DMS53 (cell line): Measurements from ENCODE around the gene PTPRN2.
"Not testable (repeated sequence)": the region's sequence is repeated elsewhere in the genome, so short reads cannot be mapped to it uniquely, and the experiment has no call there.

Experiments
- DNase-seq: peaks from one replicate; lab custom pipeline; 2025; lab: John Stamatoyannopoulos, UW

The PTPRN2 gene

DNA sequence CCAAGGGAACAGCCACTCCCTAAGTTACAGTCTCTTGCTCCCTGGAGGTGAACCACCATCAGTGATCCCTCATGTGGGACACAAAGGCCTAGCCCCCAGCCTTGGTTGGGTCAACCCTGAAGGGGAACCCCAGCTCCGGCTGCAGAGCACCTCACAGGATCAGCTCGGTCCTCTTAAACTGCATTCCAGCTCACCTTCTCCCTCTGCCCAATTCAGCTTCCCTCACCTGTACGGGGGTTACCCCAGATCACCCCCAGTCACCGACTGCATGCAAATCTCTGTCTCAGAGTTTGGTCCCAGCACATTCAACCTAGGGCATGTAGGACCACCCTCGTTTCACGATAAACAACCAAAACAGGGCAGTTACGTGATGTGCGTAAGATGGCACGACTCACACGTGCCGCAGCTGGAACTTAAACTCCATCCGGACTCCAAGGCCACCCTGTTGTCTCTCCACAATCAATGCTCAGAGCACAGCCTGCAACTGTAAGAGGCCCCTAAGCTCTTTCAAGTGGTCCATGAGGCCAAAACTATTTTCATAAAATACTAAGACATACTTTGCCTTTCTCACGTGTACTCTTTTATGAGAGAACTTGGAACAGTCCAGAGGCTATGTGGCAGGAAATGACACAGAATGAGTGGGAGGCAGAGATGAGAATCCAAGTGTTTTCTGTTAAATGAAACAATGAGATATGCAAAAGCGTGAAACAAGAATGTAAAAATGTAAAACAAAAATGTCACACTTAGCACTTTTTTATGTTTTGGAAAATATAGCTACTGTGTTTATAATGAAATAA lies 285.2 kb downstream of the PTPRN2 start:
- no peak for DNase-seq

DNA sequence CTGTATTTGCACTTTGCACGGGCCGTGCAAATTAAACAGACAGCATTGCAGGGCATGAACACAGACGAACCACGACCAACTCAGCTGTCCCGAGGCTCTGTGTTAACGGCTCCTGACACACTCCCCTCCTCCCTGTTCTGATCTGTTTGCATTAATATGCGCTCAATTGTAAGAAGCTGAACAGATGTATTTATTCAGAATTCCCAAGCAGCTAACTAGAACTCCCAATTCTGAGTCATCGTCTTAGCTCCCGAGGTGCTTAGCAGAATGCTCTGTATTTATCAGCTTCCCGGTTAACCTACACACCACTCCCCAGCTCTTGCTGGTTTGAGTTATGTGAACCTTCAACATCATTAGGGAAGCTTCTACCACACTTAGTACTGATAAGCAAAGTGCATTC lies 286.4 kb downstream of the PTPRN2 start:
- DNase-seq, result no peak

DNA sequence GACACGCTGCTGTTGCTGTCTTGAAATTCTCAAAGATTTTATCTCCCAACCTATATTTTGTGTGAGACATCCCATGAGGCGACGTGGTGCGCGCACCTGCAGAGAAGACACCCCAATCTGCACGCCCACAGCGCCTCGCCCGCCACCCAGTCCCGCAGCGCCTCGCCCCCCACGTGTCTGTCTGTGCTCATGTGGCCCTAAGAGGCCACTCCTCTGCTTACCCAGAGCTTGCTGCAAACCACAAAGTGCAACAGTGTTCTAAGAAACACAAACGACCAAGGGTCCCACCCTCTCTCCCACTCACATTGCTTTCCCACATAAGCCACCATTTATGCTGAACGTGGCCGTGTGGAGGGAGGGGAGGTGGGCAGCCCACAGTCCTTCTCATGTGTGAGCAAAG lies 287.2 kb downstream of the PTPRN2 start:
- DNase-seq, result no peak

DNA sequence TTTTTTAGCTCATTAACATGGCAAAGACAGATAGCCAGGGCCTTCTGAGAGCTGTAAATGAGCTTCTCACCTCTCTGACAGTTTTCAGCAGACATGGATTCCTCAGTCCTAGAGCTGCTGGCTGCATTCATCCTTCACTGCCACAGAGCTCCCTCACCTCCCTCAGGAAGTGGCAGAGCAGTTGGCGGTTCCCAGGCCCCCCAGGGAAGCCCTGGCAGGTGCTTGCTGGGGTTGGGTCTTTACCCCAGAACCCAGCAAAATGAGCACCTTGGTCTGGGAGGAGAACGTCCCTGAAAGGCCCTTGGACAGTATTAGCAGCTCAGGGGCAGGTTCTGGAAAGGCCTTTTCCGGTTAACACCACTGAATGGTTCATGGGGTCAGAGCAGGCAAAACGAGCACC lies 288.0 kb downstream of the PTPRN2 start:
- DNase-seq, result no peak

DNA sequence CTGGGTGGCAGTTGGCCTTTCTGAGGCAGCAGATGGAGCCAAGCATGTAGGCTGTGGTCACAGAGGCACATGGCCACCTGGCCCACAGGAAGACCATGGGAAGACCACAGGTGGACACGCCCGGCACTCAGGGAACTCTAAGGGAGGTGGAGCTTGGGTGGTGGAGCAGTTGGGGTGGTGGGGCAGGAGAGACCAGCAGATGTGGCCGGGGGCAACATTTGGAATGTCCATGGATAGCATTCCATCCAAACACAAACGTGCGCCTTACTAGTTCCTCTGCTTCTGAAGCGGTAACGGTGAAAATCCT lies 290.9 kb downstream of the PTPRN2 start:
- no peak for DNase-seq

DNA sequence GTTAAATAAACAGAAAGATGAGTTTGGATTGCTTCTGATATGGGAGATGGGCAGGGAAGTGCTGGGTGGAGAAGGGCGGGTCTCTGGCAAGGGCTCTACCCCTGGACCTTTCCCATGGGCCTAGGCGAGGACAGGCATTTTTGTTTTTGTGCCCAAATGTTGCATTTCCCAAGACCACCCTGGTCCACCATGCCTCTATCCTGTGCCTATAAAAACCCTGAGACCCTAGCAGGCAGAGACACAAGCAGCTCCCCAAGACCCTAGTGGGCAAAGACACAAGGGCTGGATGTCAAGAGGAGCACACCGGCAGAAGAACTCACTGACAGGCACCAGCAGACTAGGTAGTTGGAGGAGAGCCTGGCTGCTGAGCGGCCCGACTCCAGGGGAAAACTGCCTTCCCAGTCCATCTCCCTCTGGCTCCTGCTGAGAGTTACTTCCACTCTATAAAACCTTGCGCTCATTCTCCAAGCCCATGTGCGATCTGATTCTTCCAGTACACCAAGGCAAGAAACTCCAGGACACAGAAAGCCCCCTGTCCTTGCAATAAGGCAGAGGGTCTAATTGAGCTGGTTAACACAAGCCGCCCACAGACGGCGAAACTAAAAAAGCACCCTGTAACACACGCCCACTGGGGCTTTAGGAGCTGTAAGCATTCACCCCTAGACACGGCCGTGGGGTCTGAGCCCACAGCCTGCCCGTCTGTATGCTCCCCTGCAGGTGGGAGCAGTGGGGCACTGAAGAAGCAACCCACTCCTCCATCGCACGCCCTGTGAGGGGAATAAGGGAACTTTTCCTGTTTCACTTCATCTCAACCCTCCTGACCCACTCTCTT lies 291.4 kb downstream of the PTPRN2 start:
- DNase-seq, result no peak

DNA sequence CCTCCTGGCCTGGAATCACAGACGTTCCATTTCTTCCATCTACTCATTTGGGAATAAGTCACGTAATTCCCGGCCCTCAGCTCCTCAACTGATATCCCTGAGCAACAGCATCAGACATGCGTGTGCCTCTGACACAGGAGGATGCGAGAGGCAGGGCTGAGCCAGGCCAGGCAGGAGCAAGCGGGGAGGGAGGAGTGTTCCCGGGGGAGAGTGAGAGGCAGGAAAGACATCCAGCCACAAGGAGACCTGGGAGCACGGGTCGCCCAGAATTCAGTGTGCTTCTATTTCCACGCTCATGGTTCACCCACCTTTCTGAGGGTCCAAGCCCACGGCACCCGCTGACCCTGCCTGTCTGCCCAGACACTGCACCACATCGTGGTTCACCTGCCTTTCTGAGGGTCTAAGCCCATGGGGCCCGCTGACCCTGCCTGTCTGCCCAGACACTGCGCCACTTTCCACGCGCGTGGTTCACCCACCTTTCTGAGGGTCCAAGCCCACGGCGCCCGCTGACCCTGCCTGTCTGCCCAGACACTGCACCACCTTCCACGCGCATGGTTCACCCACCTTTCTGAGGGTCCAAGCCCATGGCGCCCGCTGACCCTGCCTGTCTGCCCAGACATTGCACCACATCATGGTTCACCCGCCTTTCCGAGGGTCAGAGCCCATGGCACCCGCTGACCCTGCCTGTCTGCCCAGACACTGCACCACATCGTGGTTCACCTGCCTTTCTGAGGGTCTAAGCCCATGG lies 293.0 kb downstream of the PTPRN2 start:
- not testable (repeated sequence) for DNase-seq

DNA sequence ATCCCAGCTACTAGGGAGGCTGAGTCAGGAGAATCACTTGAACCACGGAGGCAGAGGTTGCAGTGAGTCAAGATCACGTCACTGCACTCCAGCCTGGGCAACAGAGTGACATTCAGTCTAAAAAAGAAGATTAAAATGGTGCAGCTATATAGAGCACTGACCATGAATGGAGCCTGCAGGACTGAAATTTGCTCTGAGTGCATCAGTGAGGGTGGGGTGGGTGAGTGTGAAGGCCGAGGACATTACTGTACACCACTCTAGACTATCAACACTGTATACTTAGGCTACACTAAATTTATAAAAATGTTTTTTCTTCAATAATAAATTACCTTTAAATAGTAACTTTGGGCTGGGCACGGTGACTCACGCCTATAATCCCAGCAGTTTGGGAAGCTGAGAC lies 294.7 kb downstream of the PTPRN2 start:
- no peak for DNase-seq

DNA sequence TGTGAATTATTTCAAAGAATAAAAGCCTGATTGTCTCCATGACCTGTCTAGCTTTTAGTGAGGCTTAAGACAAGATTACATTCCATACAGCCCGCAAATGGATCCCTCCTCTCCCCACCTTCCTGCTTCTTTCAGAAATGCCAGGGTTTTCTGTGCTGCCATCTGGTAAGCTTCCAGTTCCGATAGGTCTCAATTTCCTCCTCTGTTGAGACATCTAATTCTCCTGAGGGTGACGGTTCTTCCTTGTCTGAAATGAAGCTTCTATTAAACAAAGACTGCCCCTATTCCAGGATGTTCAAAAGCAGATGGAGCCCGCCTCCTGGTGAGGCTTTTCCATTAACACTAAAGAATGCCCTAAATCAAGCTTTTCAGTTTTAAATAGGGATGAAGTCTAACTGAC lies 295.6 kb downstream of the PTPRN2 start:
- DNase-seq, result no peak

DNA sequence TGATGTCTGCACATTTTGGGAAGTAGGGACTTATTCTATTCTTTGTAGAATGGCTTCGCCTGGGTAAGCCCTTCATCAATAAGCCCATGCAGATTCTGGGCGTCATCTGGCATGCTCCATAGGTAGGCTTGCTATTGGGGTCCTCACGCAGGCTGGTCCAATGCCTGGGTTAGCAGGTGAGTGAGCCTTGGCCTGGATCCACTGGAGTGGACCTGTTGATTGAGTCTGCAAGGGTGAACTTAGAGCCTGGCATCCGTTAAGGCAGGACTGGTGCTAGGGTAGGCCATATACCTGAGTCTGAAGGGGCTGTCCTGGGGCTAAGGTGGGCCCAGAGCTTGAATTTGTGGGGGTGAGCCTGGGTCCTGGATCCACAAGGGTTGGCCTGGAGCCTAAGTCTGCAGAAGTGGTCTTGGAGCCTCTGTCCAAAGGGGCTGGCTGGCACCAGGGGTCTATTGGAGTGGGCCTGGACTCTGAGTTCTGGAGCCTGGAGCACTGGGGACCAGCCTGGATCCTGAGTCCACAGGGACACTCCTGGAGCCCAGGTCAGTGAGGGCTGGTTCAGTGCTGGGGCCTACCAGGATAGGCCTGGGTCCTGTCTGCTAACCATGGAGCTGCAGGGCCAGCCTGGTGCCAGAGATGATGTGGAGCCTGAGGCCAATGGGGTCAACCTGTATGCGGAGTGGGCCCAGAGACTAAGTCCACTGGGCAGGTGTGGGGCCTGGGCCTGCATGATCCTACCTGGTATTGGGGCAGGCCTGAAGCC lies 297.7 kb downstream of the PTPRN2 start:
- DNase-seq, result no peak

DNA sequence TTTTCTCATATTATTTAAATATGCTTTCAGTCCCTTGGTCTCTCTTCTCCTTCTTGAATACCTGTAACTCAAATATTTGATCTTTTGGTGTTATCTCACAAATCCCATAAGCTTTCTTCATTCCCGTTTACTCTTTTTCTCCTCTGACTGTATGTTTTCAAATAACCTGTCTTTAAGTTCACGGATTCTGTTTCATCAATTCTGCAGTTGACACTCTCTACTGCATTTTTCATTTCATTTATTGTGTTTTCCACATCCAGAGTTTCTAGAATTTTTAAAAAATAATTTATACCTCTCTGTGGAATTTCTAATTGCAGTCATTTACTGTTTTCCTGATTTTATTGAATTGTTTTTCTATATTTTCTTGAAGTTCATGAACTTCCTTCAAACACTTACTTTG lies 298.4 kb downstream of the PTPRN2 start:
- DNase-seq, result no peak

DNA sequence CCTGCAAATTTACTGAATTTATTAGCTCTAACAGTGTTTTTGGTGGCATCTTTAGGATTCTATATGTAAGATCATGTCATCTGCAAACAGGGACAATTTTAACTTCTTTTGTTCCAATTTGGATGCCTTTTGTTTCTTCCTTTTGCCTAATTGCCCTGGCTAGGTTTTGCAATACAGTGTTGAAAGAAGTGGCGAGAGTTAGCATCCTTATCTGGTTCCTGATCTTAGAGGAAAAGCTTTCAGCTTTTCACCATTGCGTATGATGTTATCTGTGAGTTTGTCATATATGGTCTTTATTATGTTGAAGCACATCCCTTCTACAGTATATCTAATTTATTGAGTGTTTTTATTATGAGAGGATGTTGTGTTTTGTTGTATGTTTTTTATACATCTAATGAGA lies 301.4 kb downstream of the PTPRN2 start:
- DNase-seq, result no peak

DNA sequence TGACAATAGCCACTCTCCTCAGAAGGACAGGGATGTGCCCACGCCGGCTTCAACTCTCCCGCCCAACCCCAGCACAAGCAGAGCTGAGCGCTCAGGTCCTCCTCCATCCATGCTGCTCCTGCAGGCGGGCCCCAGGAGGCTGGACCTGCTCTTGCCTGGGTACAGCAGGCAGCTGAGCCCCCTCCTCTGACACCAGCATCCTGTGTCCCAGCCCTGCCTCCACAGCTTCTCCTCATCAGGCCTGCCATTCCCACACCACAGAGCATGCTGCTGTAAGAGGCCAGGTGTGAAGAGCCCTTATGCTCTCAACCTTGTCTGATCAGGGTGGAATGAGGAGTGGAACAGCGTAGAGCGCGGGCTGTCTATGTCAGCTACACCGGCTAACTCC lies 302.2 kb downstream of the PTPRN2 start:
- no peak for DNase-seq

DNA sequence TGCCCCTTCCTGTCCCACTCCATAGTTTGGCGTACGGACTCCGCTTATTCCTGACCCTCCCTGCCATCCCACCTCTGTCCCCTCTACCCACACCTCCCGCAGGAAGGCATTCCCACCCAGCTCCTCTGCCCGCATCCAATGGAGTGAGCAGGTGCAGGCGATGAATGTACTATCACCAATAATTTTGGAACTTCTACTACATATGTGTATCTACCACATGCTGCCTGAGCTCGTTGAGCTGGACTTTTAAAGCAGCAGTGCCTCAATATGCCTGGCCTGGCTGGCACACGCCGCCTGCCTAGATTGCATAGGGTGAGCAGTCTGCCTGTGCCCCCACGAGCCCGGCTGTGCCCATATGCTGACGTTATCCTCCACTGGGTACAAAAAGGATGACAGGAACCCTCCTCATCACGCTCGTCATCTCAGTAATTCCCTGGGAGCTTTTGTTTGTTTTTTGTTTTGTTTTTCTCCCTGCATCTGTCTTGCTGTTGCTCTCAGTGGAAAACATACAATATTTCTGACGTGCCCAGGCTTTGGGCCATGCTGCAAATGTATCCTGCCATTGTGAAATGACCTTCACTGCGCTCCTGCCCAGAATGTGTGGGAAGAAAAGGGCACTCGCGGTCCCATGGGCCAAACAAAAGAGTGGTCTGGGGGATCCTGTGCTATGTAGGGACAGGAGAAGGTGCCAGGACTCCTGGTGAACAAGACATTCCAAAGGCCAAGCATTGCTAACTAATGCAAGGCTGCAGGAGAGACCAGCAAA lies 302.8 kb downstream of the PTPRN2 start:
- DNase-seq, result no peak

DNA sequence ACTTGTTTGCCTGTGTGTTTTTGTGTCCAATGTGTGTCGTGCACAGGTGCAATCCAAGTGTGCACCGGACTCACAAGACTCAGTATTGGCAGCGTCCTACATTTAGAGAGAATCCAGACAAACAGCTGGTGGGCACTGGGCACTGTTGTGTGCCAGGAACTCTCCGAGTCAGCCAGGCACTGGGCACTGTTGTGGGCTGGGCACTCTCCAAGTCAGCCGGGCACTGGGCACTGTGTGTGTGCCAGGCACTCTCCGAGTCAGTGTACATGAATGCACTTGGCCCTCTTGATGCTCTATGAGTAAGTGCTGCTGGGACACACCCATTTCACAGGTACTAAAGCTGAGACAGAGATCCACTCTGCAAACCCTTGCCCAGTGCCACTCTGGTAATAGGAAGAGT lies 303.5 kb downstream of the PTPRN2 start:
- DNase-seq, result no peak

DNA sequence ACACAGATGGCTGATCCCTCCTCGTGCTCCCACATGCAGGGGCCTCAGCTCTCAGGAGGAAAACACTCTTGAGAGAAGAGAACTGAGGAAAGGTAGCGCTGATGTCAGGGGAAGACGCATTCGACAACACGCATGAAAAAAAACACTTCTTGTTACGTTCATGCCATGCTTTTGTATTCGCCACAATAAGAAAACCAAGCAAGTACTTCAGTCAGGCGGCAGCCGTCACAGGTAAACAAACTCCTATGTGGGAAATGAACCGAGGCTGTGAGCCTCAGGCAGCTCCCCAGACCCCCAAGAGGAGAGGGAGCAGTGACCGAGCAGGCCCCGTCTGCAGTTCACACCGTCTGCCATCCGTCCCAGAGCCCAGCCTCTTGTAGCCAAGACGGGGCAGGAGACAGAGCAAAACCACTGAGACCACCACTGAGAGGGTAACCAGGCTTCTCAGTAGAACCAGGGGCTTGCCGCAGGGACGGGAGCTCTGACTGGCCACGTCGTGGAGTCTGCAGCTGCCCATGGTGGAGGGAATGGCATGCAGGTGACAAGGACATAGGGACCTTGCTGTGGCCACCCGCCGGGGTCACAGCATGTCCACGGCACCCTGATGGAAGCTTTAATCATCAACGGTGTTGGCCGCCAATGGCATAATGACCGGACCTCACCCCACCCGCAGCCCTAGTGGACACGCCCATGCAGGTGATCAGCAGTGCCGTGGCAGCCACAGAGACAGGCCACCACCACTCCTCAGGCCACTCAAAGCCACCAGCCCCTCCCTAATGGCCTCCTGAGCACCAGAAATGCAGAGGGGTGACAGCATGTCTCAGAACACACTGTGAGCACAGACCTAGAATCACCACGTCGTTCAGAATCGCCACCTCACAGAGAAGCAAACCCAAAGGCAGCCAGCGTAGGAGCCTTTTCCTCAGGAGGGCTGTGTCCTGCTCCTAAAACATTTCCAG lies 304.3 kb downstream of the PTPRN2 start:
- DNase-seq, result no peak

DNA sequence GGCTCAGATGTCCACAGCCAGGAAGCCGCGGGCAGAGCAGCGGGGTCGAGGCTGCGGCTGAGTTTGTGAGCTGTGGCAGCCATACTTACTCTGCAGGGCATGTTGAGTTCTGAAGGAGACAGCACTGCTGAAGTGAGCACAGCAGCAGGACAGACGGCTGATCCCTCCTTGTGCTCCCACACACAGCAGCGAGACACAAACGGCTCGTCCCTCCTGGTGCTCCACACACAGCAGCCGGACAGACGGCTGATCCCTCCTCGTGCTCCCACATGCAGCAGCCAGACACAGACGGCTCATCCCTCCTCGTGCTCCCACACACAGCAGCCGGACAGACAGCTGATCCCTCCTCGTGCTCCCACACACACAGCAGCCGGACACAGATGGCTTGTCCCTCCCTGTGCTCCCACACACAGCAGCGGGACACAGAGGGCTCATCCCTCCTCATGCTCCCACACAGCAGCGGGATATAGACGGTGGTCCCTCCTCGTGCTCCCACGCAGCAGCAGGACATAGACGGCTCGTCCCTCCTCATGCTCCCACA lies 305.1 kb downstream of the PTPRN2 start:
- no peak for DNase-seq

DNA sequence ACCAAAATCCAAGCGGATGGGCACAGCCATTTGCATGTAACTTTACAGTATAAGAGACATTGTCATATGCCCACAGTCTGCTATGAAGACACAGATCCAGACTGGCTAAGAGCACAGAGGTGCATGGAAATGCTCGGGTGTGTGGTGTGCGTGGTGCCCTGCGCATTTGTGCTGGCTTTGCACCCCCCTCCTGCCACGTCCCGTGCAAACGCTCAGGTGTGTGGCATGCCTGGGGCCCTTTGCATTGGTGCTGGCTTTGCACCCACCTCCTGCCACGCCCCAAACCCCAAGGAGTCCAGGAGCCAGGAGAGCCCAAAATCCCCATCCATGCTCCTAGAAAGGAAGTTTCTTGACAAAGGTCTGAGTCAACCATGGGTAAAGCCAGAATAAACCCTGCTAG lies 306.2 kb downstream of the PTPRN2 start:
- DNase-seq, result no peak

DNA sequence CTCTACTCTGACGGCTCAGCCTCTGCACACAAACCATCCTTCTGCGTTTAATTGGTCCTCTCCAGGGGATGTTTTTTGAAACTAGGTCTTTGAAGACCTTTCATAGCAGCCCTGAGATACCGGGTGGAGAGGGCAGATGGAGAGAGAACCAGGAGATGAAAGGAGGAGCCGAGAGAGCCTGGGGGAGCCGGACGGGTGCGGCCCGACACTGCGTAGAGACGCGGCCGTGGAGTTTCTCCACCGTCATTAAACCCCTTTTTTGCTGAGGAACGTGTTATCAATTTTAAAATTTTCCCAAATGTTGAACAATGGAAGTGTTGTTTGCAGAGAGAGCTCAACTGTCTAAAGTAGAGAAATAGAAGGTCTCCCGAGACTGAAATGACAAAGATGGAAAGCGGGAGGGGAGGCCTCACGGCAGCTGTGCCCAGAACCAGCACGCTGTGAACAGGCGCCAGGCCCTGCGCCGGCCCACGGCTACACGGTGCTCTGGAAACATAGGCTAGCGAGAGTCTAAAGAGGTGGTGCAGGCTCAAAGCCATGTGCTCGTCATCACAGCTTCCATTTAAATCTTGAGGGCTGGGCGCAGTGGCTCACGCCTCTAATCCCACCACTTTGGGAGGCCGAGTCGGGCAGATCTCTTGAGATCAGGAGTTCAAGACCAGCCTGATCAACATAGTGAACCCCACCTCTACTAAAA lies 307.0 kb downstream of the PTPRN2 start:
- no peak for DNase-seq
